H1 (cell line): ENCODE data around the gene XPO6. TPM values are rescaled to one million over a fixed set of nuclear protein-coding genes. Genes with fewer than 3 reads are reported as not detected.

ENCODE experiments used
- CTCF ChIA-PET: fragments of 300-600 bp; sonication (Branson Sonifier 250); formaldehyde crosslinking; loops from one replicate; lab custom pipeline; 2021; ENCODE audit not compliant: partially characterized antibody; lab: Charles Lee
- POLR2A ChIA-PET: fragments of 300-600 bp; sonication (Branson Sonifier 250); formaldehyde crosslinking; loops from one replicate; lab custom pipeline; 2021; ENCODE audit warnings: inconsistent platforms; ENCODE audit not compliant: partially characterized antibody; lab: Charles Lee
- DNase-seq, 2 experiments: peaks; one replicate each; pipeline versions ENCODE4 v3.0.0 to v3.0.0-alpha.2; 2010 to 2022; ENCODE audit warnings: low spot score in 2 of 2, low read depth in 1 of 2, mixed read lengths in 1 of 2
- FAIRE-seq: peaks from 2 replicates; lab custom pipeline; 2011; peaks lifted over from hg19 to GRCh38; lab: Jason Lieb, UNC
- H2AFZ ChIP-seq: 2 replicates; pipeline ENCODE4 v1.8.1; 2012; ENCODE audit warnings: low read length, inconsistent platforms
- H2AK5ac ChIP-seq: 2 replicates; pipeline ENCODE4 v1.6.1; 2013; ENCODE audit warnings: low read depth, low read length
- H2BK120ac ChIP-seq: replicated peaks from 2 replicates; pipeline ENCODE3; 2013; ENCODE audit warnings: low read depth, low read length, inconsistent platforms
- H2BK12ac ChIP-seq: 2 replicates; pipeline ENCODE4 v1.6.1; 2013; ENCODE audit warnings: low read depth, low read length
- H2BK15ac ChIP-seq: 2 replicates; pipeline ENCODE4 v1.6.1; 2013; ENCODE audit warnings: low read length
- H2BK20ac ChIP-seq: 2 replicates; pipeline ENCODE4 v1.6.1; 2013; ENCODE audit warnings: low read length
- H2BK5ac ChIP-seq: 2 replicates; pipeline ENCODE4 v1.6.1; 2013; ENCODE audit warnings: low read depth, low read length
- H3K14ac ChIP-seq: 2 replicates; pipeline ENCODE4 v1.6.1; 2013; ENCODE audit warnings: inconsistent platforms; ENCODE audit not compliant: insufficient read length
- H3K18ac ChIP-seq: 2 replicates; pipeline ENCODE4 v1.6.1; 2013; ENCODE audit warnings: low read length; ENCODE audit errors: extremely low read depth
- H3K23ac ChIP-seq: 2 replicates; pipeline ENCODE4 v1.6.1; 2013; ENCODE audit warnings: inconsistent platforms; ENCODE audit not compliant: insufficient read length
- H3K23me2 ChIP-seq: 2 replicates; pipeline ENCODE4 v1.6.1; 2013; ENCODE audit warnings: low read depth, low read length
- H3K27ac ChIP-seq: 2 replicates; pipeline ENCODE4 v1.6.1; 2011; ENCODE audit warnings: low read depth, low read length, inconsistent platforms
- H3K27me3 ChIP-seq, 4 experiments: replicated peaks in 1 of 4; 1 replicate in 1 of 4; 2 replicates in 3 of 4; pipeline versions ENCODE4 v1.6.1 to v1.8.1; 2011 to 2013; ENCODE audit warnings: low read length in 3 of 4, mild to moderate bottlenecking in 3 of 4, inconsistent platforms in 2 of 4, mixed read lengths in 2 of 4, moderate library complexity in 1 of 4; ENCODE audit not compliant: control insufficient read depth in 3 of 4, insufficient read depth in 3 of 4; ENCODE audit errors: extremely low read depth in 1 of 4
- H3K36me3 ChIP-seq, 4 experiments: 2 replicates each; pipeline versions ENCODE4 v1.6.1 to v1.8.1; 2011 to 2013; ENCODE audit warnings: mild to moderate bottlenecking in 4 of 4, low read length in 3 of 4, moderate library complexity in 2 of 4, control low read depth in 1 of 4, inconsistent platforms in 1 of 4; ENCODE audit not compliant: insufficient read depth in 4 of 4, control insufficient read depth in 2 of 4
- H3K4ac ChIP-seq: replicated peaks from 2 replicates; pipeline ENCODE3; 2013; ENCODE audit warnings: low read length, low read depth, mixed read lengths, inconsistent platforms; ENCODE audit not compliant: insufficient read length
- H3K4me1 ChIP-seq, 4 experiments: replicated peaks in 1 of 4; 1 replicate in 1 of 4; 2 replicates in 3 of 4; pipeline versions ENCODE4 v1.6.1 to v1.8.1; 2011 to 2013; ENCODE audit warnings: low read length in 3 of 4, inconsistent platforms in 2 of 4, mixed read lengths in 1 of 4; ENCODE audit not compliant: insufficient read depth in 4 of 4, control insufficient read depth in 3 of 4
- H3K4me2 ChIP-seq, 2 experiments: 2 replicates each; pipeline versions ENCODE4 v1.6.1 to v1.8.1; 2011 to 2013; ENCODE audit warnings: low read depth in 2 of 2, low read length in 2 of 2, control low read depth in 1 of 2, inconsistent platforms in 1 of 2, mild to moderate bottlenecking in 1 of 2; ENCODE audit not compliant: insufficient read depth in 1 of 2
- H3K4me3 ChIP-seq, 4 experiments: fragments of 200-600, 300-600 bp in 1 of 4; sonication (generic), shearing (Covaris generic), sonication (Bioruptor Twin) in 1 of 4; 2 replicates each; pipeline versions ENCODE4 v1.5.1 to v1.8.1; 2011 to 2016; ENCODE audit warnings: low read length in 4 of 4, low read depth in 3 of 4, control low read depth in 2 of 4, inconsistent platforms in 2 of 4, mild to moderate bottlenecking in 2 of 4, mixed read lengths in 1 of 4, moderate library complexity in 1 of 4; ENCODE audit not compliant: insufficient read depth in 2 of 4; ENCODE audit errors: extremely low read depth in 1 of 4
- H3K56ac ChIP-seq: replicated peaks from 2 replicates; pipeline ENCODE3; 2013; ENCODE audit warnings: low read depth, mild to moderate bottlenecking, mixed read lengths, low read length, inconsistent platforms; ENCODE audit not compliant: insufficient read length
- H3K79me1 ChIP-seq: 2 replicates; pipeline ENCODE4 v1.6.1; 2013; ENCODE audit warnings: low read depth, low read length, control low read depth
- H3K79me2 ChIP-seq, 2 experiments: 2 replicates each; pipeline versions ENCODE4 v1.6.1 to v1.8.1; 2012 to 2013; ENCODE audit warnings: low read length in 2 of 2, mild to moderate bottlenecking in 2 of 2, inconsistent platforms in 1 of 2; ENCODE audit not compliant: insufficient read depth in 2 of 2, control insufficient read depth in 1 of 2
- H3K9ac ChIP-seq, 4 experiments: replicated peaks in 1 of 4; 1 replicate in 1 of 4; 2 replicates in 3 of 4; pipeline versions ENCODE4 v1.6.1 to v1.8.1; 2011 to 2013; ENCODE audit warnings: low read depth in 3 of 4, low read length in 3 of 4, control low read depth in 2 of 4, mild to moderate bottlenecking in 2 of 4, moderate library complexity in 2 of 4, inconsistent platforms in 1 of 4; ENCODE audit errors: extremely low read depth in 1 of 4
- H3K9me3 ChIP-seq, 2 experiments: 2 replicates each; pipeline versions ENCODE4 v1.6.1 to v1.8.1; 2012 to 2013; ENCODE audit warnings: mild to moderate bottlenecking in 2 of 2, moderate library complexity in 2 of 2, control low read depth in 1 of 2, inconsistent platforms in 1 of 2, low read depth in 1 of 2, low read length in 1 of 2, mixed read lengths in 1 of 2; ENCODE audit not compliant: insufficient read depth in 2 of 2
- H4K20me1 ChIP-seq, 2 experiments: replicated peaks in 1 of 2; 2 replicates each; pipeline versions ENCODE3 to v1.8.1; 2011 to 2013; ENCODE audit warnings: inconsistent platforms in 2 of 2, low read length in 2 of 2, mild to moderate bottlenecking in 1 of 2; ENCODE audit not compliant: insufficient read depth in 2 of 2, control insufficient read depth in 1 of 2
- H4K5ac ChIP-seq: 2 replicates; pipeline ENCODE4 v1.6.1; 2013; ENCODE audit warnings: low read length, low read depth, mixed read lengths, inconsistent platforms; ENCODE audit not compliant: insufficient read length
- H4K8ac ChIP-seq: 2 replicates; pipeline ENCODE4 v1.8.0; 2013; ENCODE audit warnings: mild to moderate bottlenecking, moderate library complexity, low read length, inconsistent platforms; ENCODE audit not compliant: insufficient read depth; ENCODE audit errors: extremely low read depth
- H4K91ac ChIP-seq: replicated peaks from 2 replicates; pipeline ENCODE3; 2013; ENCODE audit warnings: low read length, mixed read lengths, inconsistent platforms; ENCODE audit not compliant: insufficient read length
- CBX8 ChIP-seq: fragments of 300-800, 300-1000 bp; sonication (generic); IDR thresholded peaks from 2 replicates; pipeline ENCODE4 v1.7.1; 2016; ENCODE audit warnings: low read depth, low read length, borderline replicate concordance
- SP4 ChIP-seq: IDR thresholded peaks from 2 replicates; pipeline ENCODE4 v1.6.1; 2012; ENCODE audit warnings: low read length, inconsistent platforms
- SUZ12 ChIP-seq: fragments of 200-600 bp; sonication (generic); IDR thresholded peaks from 2 replicates; pipeline ENCODE4 v1.6.1; 2012; ENCODE audit warnings: mild to moderate bottlenecking, inconsistent platforms, low read length, moderate library complexity, mixed read lengths
- TBP ChIP-seq: IDR thresholded peaks from 2 replicates; pipeline ENCODE4 v1.6.1; 2011; ENCODE audit warnings: low read depth, low read length, improper control_type of control experiment
- WGBS, 2 experiments: shearing (Covaris generic) in 1 of 2; methylation state at CpG; one replicate each; pipeline versions ENCODE4 v1.1.6 to v1.1.7; 2013 to 2015; ENCODE audit warnings: low lambda C conversion rate in 2 of 2, mixed read lengths in 2 of 2, inconsistent platforms in 1 of 2, low coverage in 1 of 2, missing lambda C conversion rate in 1 of 2; ENCODE audit not compliant: insufficient replicate concordance in 2 of 2, insufficient coverage in 1 of 2, insufficient read length in 1 of 2; ENCODE audit errors: extremely low coverage in 1 of 2, missing lambda C conversion rate in 1 of 2; 5-methylcytosine and 5-hydroxymethylcytosine counted together
- polyA plus RNA-seq, 7 experiments: library from polyadenylated mRNA; depleted of rRNA in 3 of 7; stranded (reverse) in 5 of 7; unstranded in 2 of 7; fragments of >200 nt in 5 of 7; fragments of 200-250 nt in 2 of 7; gene quantifications; 1 replicate in 5 of 7; 2 replicates in 1 of 7; 4 replicates in 1 of 7; pipeline versions ENCODE4 v1.2.1 to v1.2.3, GENCODE V29; 2011 to 2013; ENCODE audit warnings: missing spikeins in 2 of 7, mixed read lengths in 2 of 7
- total RNA-seq: library from RNA; stranded (reverse); fragmentation: NEBNext Ultra II Directional; extraction: Animal tissue kit (Norgen Biotek cat#: 25700); gene quantifications from 2 replicates; pipeline ENCODE4 v1.2.1, GENCODE V29; 2021
- TF ChIP-seq, protein P1 (sequence below): IDR thresholded peaks from 2 replicates; pipeline ENCODE4 v1.6.1; 2012; ENCODE audit warnings: inconsistent platforms

XPO6 gene
- total and polyA plus RNA-seq, 2 of the 8 experiments (the other 6 are each of a cell fraction or from before 2014, with no cell fraction given) = 152 to 254 TPM

DNA sequence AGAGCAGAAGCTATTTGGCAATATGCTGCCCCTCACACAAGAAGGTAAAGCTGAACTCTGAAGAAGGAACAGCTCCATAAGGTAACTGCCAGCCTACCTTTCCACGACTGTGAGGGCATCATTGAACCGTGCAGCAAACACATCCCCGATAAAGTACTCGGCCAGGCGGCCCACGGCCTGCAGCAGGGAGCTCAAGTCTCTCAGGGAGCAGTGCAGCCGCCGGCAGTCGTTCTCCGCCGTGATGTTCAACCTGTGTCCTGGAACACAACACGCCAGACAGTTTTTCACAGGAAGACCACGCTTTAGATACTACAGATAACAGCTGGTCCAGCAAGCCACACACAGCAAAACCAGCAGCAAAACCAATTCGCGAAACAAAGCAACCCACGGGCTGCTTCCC, 86.2 kb downstream of the XPO6 start:
- Histone ChIP-seq H3K9ac (no peak overlapping the region), H4K20me1 (peaks cover 2 to 3% of the 10 kb centered on the region in 2 experiments), H3K4me2 (no peak overlapping the region), H3K4ac (no peak overlapping the region), H4K8ac (no peak overlapping the region), H3K79me2 (no peaks in the 10 kb centered on the region), H3K56ac (no peak overlapping the region), H2BK20ac (no peak overlapping the region), H3K23ac (no peak overlapping the region), H2BK12ac (no peak overlapping the region), H2BK15ac (no peak overlapping the region), H4K5ac (no peak overlapping the region), H3K4me1 (no peaks in the 10 kb centered on the region), H3K18ac (no peak overlapping the region), H3K27me3 (no peaks in the 10 kb centered on the region), H3K79me1 (peaks cover 7% of the 10 kb centered on the region), H2BK5ac (no peak overlapping the region), H3K9me3 (no peaks in the 10 kb centered on the region), H3K4me3 (no peak overlapping the region), H2AK5ac (no peak overlapping the region), H3K14ac (no peak overlapping the region), H3K27ac (no peak overlapping the region), H2BK120ac (no peak overlapping the region), H3K23me2 (no peaks in the 10 kb centered on the region), H2AFZ (no peak overlapping the region)
- ChIA-PET POLR2A (no interaction called here), CTCF (interaction anchor here (1.0 kb wide), 1 partner anchor 22 kb away, joined by 3 read pairs; no protein-coding TSS in a partner anchor)
- FAIRE-seq (no peak), DNase-seq (no peak)
- WGBS, 2 experiments = 91% methylated on average over 16 of the region's 16 CpGs; no CpG with 5 or more reads in 1 of the 2 experiments
- TF ChIP-seq TBP (no peak), CBX8 (no peak), SP4 (no peak), SUZ12 (no peak)
- TF ChIP-seq, protein P1, sequence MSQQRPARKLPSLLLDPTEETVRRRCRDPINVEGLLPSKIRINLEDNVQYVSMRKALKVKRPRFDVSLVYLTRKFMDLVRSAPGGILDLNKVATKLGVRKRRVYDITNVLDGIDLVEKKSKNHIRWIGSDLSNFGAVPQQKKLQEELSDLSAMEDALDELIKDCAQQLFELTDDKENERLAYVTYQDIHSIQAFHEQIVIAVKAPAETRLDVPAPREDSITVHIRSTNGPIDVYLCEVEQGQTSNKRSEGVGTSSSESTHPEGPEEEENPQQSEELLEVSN = no peak
- TF ChIP-seq, all 59 proteins: peak for 0
- Histone ChIP-seq H4K91ac (no peak overlapping the region), H3K36me3 (peaks cover 21 to 70% (median 45%) of the 10 kb centered on the region in 4 experiments)
